Stimulated activated CD4-positive, alpha-beta T cell treated with anti-CD3 and anti-CD28 coated beads, Interleukin-1b, Interleukin-23, amount 100 ng/mL, for 1 hour (primary cell): Measurements from ENCODE around the gene IRF4.

Experiments
- DNase-seq, 2 donors: peaks; one replicate each; pipeline ENCODE4 v3.0.0-alpha.2; 2020; ENCODE audit warnings: low read depth in 2 of 2

Gene IRF4

GRCh38 chr6:391559-392440 is at the start of gene IRF4:
TSS of gene IRF4 (plus strand) at chr6:391752. CDS start at chr6:393153, 1,401 bp downstream.
- peak in 1 of 2 donors; percentile 76 for DNase-seq

DNA sequence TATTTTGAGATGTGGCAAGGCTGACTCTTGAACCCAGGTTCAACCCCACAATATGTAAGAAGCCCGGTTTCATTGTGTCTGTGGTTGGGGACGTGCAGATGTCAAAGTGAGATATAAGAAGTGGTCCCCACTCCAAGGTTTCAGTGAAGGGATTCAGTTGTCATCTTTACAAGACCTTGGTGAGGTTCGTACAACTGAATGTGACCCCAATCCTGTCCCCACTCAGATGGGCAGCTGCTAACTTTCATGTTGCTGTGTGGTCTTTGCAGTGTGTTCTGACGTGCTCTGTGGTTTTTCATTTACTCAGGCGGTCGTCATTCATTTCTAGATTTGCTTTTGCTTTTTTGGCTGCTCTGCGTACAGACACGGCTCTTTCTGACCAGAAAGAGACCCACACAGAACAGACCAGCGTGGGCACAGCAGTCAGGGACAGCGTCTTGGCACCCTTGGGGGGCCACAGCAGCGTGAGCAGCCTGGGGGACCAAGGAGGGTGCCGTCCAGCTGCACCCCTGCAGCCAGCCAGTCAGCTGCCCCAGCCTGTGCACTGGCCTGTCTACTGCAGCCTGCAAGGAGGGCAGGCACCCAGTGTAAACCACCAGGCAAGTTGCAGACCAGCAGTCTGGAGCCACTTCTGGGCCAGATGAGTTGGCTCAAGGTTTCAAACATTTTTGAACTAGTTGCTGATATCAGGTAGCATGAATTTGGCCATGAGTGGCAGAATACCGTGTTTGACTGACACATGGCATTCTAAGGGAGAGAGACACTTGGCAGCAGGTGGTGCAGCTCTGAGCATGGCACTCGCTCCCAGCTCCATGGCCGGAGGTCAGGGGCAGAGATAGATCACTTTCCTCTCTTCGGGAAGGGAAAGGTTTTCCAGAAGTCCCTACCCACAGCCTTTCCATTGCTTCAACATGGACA is 49.4 kb upstream of the IRF4 start:
- no peak for DNase-seq

DNA sequence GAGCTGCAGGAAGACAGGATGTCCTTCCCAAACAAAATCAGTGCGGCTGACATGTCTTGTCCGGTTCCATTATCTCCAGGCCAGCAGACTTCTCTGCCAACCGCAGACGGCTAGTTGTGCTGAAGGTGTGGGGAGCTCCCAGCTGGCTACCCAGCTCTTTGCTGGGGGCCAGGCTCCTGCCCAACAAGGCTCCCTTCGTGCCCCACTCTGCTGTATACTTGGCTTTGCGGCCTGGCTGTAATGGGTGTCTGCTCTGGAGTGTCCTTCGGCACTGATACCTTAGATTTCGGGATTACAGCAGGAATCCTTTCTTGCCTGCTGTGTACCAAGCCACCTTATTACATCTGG is 48.7 kb upstream of the IRF4 start:
- DNase-seq = no peak

- DNase-seq = no peak
Measured at GRCh38 chr6:343226-343935, 48.2 kb upstream of the IRF4 start.

- no peak for DNase-seq
Measured at GRCh38 chr6:343960-344815, 47.4 kb upstream of the IRF4 start.

DNA sequence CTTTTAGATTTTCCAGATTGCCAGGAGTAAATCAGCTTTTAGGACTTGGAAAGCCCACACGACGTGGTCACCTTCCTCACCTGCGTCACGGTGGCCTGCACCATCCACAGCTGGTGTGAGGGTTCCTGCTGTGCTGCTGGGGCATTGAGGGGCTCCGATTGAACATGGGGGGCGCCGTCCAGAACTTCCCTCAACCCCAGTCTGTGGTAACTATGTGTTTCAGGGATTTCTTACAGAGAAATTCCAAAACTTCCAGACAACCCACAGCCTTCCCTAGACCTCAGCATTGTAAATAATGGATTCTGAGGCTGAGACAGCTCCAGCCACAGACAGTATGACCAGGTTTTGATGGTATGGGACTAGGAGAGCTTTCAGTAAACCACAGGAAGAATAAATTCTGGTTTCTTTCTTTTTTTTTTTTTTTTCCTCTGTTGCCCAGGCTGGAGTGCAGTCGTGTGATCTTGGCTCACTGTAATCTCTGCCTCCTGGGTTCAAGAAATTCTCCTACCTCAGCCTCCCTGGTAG is 46.7 kb upstream of the IRF4 start:
- DNase-seq = no peak

DNA sequence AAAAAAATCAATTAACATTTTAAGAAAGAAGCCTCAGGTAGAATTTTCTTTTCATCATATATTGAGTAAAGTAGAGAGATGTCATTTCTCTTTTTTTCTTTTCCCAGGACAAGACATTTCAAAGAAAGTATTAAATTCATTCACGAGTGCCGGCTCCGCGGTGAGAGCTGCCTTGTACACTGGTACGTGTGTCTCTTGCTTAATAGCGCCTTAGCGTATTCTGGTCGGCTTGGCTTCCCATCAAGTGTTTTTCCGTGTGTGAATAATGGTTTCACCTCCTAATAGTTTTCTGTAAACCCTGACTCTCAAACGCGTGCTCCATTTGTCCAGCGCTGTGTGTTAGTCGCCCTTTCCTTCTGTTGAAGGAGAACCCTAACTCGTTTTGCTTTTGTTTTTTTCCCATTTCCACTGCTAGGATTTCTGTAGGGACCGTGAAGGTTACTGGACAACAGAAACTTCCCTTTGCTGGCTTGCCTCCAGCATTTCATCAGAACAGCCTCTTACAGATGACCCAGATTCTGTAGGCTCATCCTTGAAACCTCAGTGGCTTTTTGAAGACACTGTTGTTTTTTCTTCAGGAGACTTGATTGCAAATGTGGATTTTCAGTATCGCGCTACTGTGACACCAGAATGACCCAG is 45.7 kb upstream of the IRF4 start:
- DNase-seq = no peak

- no peak for DNase-seq
Measured at GRCh38 chr6:346386-347030, 45.0 kb upstream of the IRF4 start.

DNA sequence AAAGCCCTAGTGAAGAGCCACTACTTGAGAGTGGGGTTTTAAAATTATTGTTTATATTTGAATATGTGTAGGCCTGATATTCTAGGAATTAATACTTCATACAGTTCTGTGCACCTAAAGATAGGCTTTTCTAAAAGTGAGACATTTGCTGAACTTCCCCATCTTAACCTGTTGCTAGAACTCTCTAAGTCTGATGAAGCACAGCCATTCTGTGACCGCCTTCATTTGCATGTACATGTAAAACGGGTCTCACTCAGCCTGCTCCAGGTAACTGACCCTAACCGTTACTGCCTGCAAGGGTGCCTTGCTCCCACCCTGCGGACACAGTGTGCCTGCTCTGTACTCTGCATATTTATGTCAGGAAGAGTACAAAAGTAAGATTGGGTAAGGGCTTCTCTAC is 44.3 kb upstream of the IRF4 start:
- DNase-seq = no peak

GRCh38 chr6:347951-348859 is 43.3 kb upstream of the IRF4 start:
- no peak for DNase-seq

DNA sequence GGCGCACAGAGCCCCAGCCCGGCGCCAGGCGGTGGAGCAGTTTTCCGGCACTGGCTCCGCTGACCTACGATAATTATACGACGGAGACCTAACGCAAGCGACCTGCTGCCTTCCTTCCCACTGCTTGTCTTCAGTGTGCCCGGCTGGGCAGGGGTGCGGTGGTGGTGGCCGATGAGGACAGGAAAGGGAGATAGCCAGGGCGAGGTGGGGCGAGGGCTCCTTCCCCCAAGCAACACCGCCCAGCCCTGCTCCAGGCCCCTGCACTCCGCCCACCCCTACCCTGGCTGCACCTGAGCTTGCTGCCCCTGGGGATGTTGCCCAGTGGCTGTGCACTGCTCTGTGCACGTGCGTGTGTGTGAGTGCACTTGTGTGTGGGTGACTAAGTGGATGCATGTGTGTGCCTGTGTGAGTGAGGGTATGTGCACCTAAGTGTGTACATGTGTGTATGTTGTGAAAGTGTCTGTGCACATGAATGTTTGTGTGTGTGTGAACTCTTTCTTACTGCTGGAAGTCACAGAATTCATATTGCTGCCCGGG is 42.6 kb upstream of the IRF4 start:
- no peak for DNase-seq

GRCh38 chr6:349491-349921 is 42.0 kb upstream of the IRF4 start:
- no peak for DNase-seq

DNA sequence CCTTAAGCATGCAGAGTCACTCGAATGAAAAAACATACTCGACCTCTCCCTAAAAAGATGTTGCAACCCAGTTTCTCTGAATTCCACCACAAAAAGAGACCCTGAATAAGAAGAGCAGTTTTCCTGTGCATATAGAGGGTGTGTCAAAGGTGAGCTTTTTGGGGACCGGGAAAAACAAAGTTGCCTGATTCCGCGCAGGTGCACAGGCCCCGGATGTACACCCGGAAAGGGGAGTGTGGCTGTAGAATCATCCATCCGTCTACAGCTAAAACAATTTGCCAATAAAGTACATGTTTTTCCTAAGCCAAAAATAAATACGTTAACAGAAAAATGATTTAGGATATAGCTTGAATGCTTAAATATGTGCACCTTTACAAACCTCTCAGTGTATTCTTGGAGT is 41.2 kb upstream of the IRF4 start:
- DNase-seq = no peak

DNA sequence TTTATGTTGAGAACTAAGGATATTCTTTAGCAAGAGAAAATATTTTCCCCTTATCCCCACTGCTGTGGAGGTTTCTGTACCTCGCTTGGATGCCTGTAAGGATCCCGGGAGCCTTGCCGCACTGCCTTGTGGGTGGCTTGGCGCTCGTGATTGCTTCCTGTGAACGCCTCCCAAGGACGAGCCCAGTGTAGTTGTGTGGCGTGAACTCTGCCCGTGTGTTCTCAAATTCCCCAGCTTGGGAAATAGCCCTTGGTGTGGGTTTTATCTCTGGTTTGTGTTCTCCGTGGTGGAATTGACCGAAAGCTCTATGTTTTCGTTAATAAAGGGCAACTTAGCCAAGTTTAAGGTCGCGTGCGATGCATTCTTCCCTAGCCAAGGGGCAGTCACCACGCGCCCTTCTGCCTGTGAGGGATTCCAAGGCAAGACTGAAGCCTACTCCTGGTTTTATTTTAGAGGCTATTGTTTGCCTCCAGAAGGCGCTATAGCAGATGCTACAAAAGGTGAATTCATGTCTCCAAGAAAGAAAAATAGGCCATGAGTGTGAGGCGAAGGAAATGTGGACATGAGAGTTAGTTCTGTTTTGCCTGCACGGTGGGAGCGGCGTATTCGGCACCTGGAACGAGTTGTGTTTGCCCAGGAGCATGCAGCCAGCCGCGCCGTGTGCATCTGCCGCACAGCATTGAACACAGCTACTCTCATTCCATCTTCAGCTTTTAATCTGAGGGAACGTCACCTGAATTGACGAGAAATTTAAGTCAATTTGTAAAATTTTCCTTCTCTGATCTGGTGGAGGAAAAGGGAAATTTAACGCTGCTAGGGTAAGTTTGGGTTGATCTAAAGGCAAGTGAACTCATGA is 40.3 kb upstream of the IRF4 start:
- DNase-seq = no peak

GRCh38 chr6:351867-352289 is 39.7 kb upstream of the IRF4 start:
- no peak for DNase-seq

- no peak for DNase-seq
Measured at GRCh38 chr6:352474-352873, 39.1 kb upstream of the IRF4 start.

GRCh38 chr6:352896-353470 is 38.6 kb upstream of the IRF4 start:
- DNase-seq = no peak
